Heart right ventricle (tissue), 16 donors: ENCODE data around the gene LCMT1. TPM values are rescaled to one million over a fixed set of nuclear protein-coding genes. Genes with fewer than 3 reads are reported as not detected.

ENCODE experiments used
- ATAC-seq, 8 donors: fragments of 200-7000 bp; cut with Tn5 transposase; one replicate each; pipeline ENCODE4 v1.9.1; 2020; ENCODE audit warnings: mild to moderate bottlenecking in 8 of 8, moderate library complexity in 8 of 8, moderate number of reproducible peaks in 1 of 8
- DNase-seq, 2 donors: peaks; one replicate each; pipeline ENCODE4 v3.0.0-alpha.2; 2020
- H3K27ac ChIP-seq, 10 donors: fragments of 200-600 bp; sonication (generic) in 2 of 10; one replicate each; pipeline versions ENCODE4 v1.5.0 to v1.8.0; 2020 to 2022; ENCODE audit warnings: mild to moderate bottlenecking in 3 of 10
- H3K27me3 ChIP-seq, 7 donors: fragments of 200-600 bp; one replicate each; pipeline ENCODE4 v1.8.0; 2021 to 2022; ENCODE audit warnings: mild to moderate bottlenecking in 2 of 7
- H3K36me3 ChIP-seq, 9 donors: fragments of 200-600 bp; sonication (generic) in 1 of 9; one replicate each; pipeline versions ENCODE4 v1.5.0 to v1.8.0; 2020 to 2022; ENCODE audit warnings: mild to moderate bottlenecking in 2 of 9
- H3K4me1 ChIP-seq, 9 donors: fragments of 200-600 bp; sonication (generic) in 1 of 9; one replicate each; pipeline versions ENCODE4 v1.5.0 to v1.8.0; 2020 to 2022; ENCODE audit warnings: mild to moderate bottlenecking in 4 of 9
- H3K4me3 ChIP-seq, 10 donors: fragments of 200-600 bp; sonication (generic) in 2 of 10; one replicate each; pipeline versions ENCODE4 v1.5.0 to v1.8.0; 2020 to 2022; ENCODE audit warnings: mild to moderate bottlenecking in 7 of 10, moderate library complexity in 2 of 10
- H3K9me3 ChIP-seq, 11 donors: fragments of 200-600 bp in 10 of 11; sonication (generic) in 2 of 11; one replicate each; pipeline versions ENCODE4 v1.5.0 to v1.8.0; 2013 to 2022; ENCODE audit warnings: mild to moderate bottlenecking in 2 of 11, control low read depth in 1 of 11, moderate library complexity in 1 of 11
- CTCF ChIP-seq, 9 donors: fragments of 200-600 bp; sonication (generic) in 2 of 9; IDR thresholded peaks; one replicate each; pipeline versions ENCODE4 v1.5.0 to v1.8.0; 2021 to 2022; ENCODE audit warnings: antibody characterized with exemption in 9 of 9, mild to moderate bottlenecking in 5 of 9, moderate library complexity in 1 of 9
- WGBS, 2 donors: extraction: QIAGEN DNeasy Blood & Tissue Kit; methylation state at CpG; one replicate each; pipeline ENCODE4 v1.1.7; 2013; ENCODE audit warnings: inconsistent platforms in 1 of 2; 5-methylcytosine and 5-hydroxymethylcytosine counted together
- intact Hi-C, 10 donors: fragments of 100-400 bp; cut with DNase I; formaldehyde crosslinking; loops; one replicate each; pipeline versions ENCODE4 v1.11.1 to v1.14.2; 2022
- polyA plus RNA-seq, 2 donors: library from polyadenylated mRNA; stranded (reverse); fragments of 200-250 nt; gene quantifications; one replicate each; pipeline ENCODE4 v1.2.3, GENCODE V29; 2013
- total RNA-seq, 10 donors: library from RNA; stranded (reverse); fragmentation: NEBNext Ultra II Directional in 3 of 10; extraction: Animal tissue kit (Norgen Biotek cat#: 25700) in 3 of 10; gene quantifications; one replicate each; pipeline versions ENCODE4 v1.2.1 to v1.2.4, GENCODE V29; 2021 to 2023
- donor health status: Arrhythmogenic right ventricular cardiomyopathy.
- donor health status: ischemic (EF 13 %, LVEDD 7.1; RV severe dilation, severe dysfunction).
- donor health status: healthy with polysubstance abuse.
- donor health status: DM: no; HTN: yes; CAD: no.
- donor health status: DM: no; HTN: no; CAD: no.
- donor health status: ischemic (EF 25% LVEDD 6.9; RV normal size, moderate dysfunction).
- donor health status: ischemic (EF 25% LVEDD 5.7; RV mildly dilated, moderate dysfunction).
- donor health status: healthy.
- donor health status: DM: yes; HTN: yes; CAD: no.
- donor health status: Ischemic cardiomyopathy.
- donor health status: ischemic (EF 35%, LVEDD 5.7; RV mildly dilated, moderate dysfunction).
- donor health status: nonischemic (EF 11% LVEDD 7.7; RV severe dilation, severe dysfunction).
- donor health status: DM: yes; HTN: yes; CAD: no.
- donor health status: PGD.
- donor health status: ischemic (EF 29% LVEDD 5.4; RV normal size, mild dysfunction).
- donor health status: nonischemic (EF 23%, LVEDD 6.1; RV moderate dilation, normal function).

LCMT1 gene
- total and polyA plus RNA-seq, 12 donors: 36.2 to 49.1 (median 44.2) TPM

- TF ChIP-seq CTCF (IDR thresholded peaks at IDR 0.05): peak in 6 of 9 donors; percentile 35 to 53 (median 46)
- intact Hi-C loops: loop anchor here in 7 of 10 donors (2.0 to 5.0 kb wide), 4 partner anchors 40 to 55 kb away; no protein-coding TSS in a partner anchor
- WGBS, 2 donors: 0 to 1% methylated on average over 63 of the region's 63 CpGs
- H3K4me3 ChIP-seq: peak overlapping the region; percentile 64 to 99 (median 86)
- no peaks in the 10 kb centered on the region for H3K27me3 ChIP-seq
- peaks cover 4 to 40% (median 34%) of the 10 kb centered on the region in 9 donors for H3K4me1 ChIP-seq
- ATAC-seq (peak; percentile 88 to 94 (median 90)), DNase-seq (peak; percentile 96 to 97)
- no peaks in the 10 kb centered on the region for H3K36me3 ChIP-seq
- H3K27ac ChIP-seq: peak overlapping the region; percentile 79 to 96 (median 94)
- no peaks in the 10 kb centered on the region for H3K9me3 ChIP-seq
Measured at GRCh38 chr16:25106567-25107465, 4.7 kb upstream of the LCMT1 start.

DNA sequence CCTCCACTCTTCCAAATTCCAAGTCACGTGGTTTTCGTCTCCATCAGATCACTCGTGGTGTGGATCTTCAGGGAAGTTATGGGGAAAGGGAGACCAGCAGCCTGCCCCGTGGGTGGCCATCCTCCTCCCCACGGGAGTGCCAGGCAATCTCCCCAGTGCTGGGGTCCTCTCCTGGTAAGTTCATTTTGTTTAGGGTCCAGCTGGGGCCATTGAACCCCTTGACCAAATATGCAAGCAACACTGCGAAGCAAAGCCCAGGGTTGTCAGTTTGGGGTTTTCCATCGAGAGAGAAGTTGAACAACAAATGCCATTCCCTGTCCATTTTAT is 4.1 kb upstream of the LCMT1 start:
- TF ChIP-seq CTCF (IDR thresholded peaks at IDR 0.05): no peak
- Histone ChIP-seq H3K9me3 (no peaks in the 10 kb centered on the region), H3K4me1 (peaks cover 4 to 46% (median 39%) of the 10 kb centered on the region in 9 donors), H3K4me3 (peak overlapping the region in 9 of 10 donors; percentile 72 to 99 (median 88)), H3K36me3 (no peaks in the 10 kb centered on the region), H3K27ac (peak overlapping the region; percentile 79 to 96 (median 94)), H3K27me3 (no peaks in the 10 kb centered on the region)
- 38 to 47% methylated on average over 7 of the region's 7 CpGs for WGBS, 2 donors
- intact Hi-C loops: loop anchor here in 7 of 10 donors (2.0 to 5.0 kb wide), 4 partner anchors 40 to 55 kb away; no protein-coding TSS in a partner anchor
- DNase-seq (no peak), ATAC-seq (no peak)

- no peak for ATAC-seq
- 72 to 76% methylated on average over 3 of the region's 3 CpGs for WGBS, 2 donors
- peak overlapping the region in 4 of 10 donors; percentile 93 to 96 (median 94) for H3K27ac ChIP-seq
- no peaks in the 10 kb centered on the region for H3K36me3 ChIP-seq
- H3K9me3 ChIP-seq: no peaks in the 10 kb centered on the region
- H3K4me1 ChIP-seq: peaks cover 4 to 52% (median 45%) of the 10 kb centered on the region in 9 donors
- TF ChIP-seq CTCF (IDR thresholded peaks at IDR 0.05): no peak
- no peak for DNase-seq
- intact Hi-C loops: loop anchor here in 5 of 10 donors (5.0 kb wide), 2 partner anchors 41 to 56 kb away; no protein-coding TSS in a partner anchor
- H3K4me3 ChIP-seq: peak overlapping the region in 1 of 10 donors; percentile 99
- H3K27me3 ChIP-seq: no peaks in the 10 kb centered on the region
Measured at GRCh38 chr16:25108054-25108453, 3.5 kb upstream of the LCMT1 start.

GRCh38 chr16:25109643-25110042 is 1.9 kb upstream of the LCMT1 start:
- no peaks in the 10 kb centered on the region for H3K27me3 ChIP-seq
- intact Hi-C loops: loop anchor here in 7 of 10 donors (2.0 to 10.0 kb wide), 6 partner anchors 42 to 572 kb away; partner anchors contain the start of gene RBBP6 (in 1 of the 7)
- peak overlapping the region in 9 of 10 donors; percentile 31 to 94 (median 85) for H3K27ac ChIP-seq
- no peak for TF ChIP-seq CTCF (IDR thresholded peaks at IDR 0.05)
- WGBS, 2 donors: 19 to 27% methylated on average over 4 of the region's 4 CpGs
- peaks cover 4 to 63% (median 49%) of the 10 kb centered on the region in 9 donors for H3K4me1 ChIP-seq
- peak overlapping the region in 4 of 10 donors; percentile 85 to 100 (median 88) for H3K4me3 ChIP-seq
- ATAC-seq (peak in 5 of 8 donors; percentile 0 to 18 (median 7)), DNase-seq (peak in 1 of 2 donors; percentile 72)
- peaks cover 0 to 6% (median 0%) of the 10 kb centered on the region in 9 donors for H3K36me3 ChIP-seq
- no peaks in the 10 kb centered on the region for H3K9me3 ChIP-seq
